HEK293 (cell line): ENCODE measurements around the gene ABI3.

Source experiments
- CTCF ChIA-PET: fragments of 350-600 bp; formaldehyde crosslinking; extraction: SDS; loops from one replicate; lab custom pipeline; 2021; ENCODE audit warnings: antibody characterized with exemption; lab: Yijun Ruan, JAX
- POLR2A ChIA-PET: fragments of 300-600 bp; formaldehyde crosslinking; extraction: SDS; loops from one replicate; lab custom pipeline; 2020; ENCODE audit warnings: antibody characterized with exemption, inconsistent platforms; lab: Yijun Ruan, JAX
- H3K27ac ChIP-seq: fragments of 200-500 bp; sonication (Bioruptor generic); 2 replicates; pipeline ENCODE4 v1.5.1; 2014; ENCODE audit warnings: low read depth, low read length, control low read depth, inconsistent platforms; ENCODE audit errors: extremely low read depth
- H3K36me3 ChIP-seq, 2 experiments: fragments of 200-500 bp in 1 of 2; sonication (Bioruptor generic) in 1 of 2; 1 replicate in 1 of 2; 2 replicates in 1 of 2; pipeline ENCODE4 v1.5.1; 2014 to 2017; ENCODE audit warnings: inconsistent platforms in 2 of 2, low read length in 2 of 2; ENCODE audit not compliant: control insufficient read depth in 2 of 2, insufficient read depth in 1 of 2
- H3K4me1 ChIP-seq: fragments of 200-500 bp; sonication (Bioruptor generic); 2 replicates; pipeline ENCODE4 v1.5.1; 2014; ENCODE audit warnings: mild to moderate bottlenecking, low read length, inconsistent platforms; ENCODE audit not compliant: control insufficient read depth, insufficient read depth
- H3K4me3 ChIP-seq: 2 replicates; pipeline ENCODE4 v1.5.1; 2011; ENCODE audit warnings: low read depth, mild to moderate bottlenecking, control low read depth, low read length, moderate library complexity
- H3K9me3 ChIP-seq: fragments of 200-500 bp; sonication (Bioruptor generic); 2 replicates; pipeline ENCODE4 v1.5.1; 2014; ENCODE audit warnings: low read depth, low read length, inconsistent platforms; ENCODE audit not compliant: control insufficient read depth, insufficient read depth
- HOXC10 ChIP-seq: sonication (generic); formaldehyde crosslinking; IDR thresholded peaks from 2 replicates; pipeline ENCODE4 v1.8.1; 2023; ENCODE audit warnings: mild to moderate bottlenecking, missing genetic modification reagents
- IKZF3 ChIP-seq: fragments of 450-650 bp; IDR thresholded peaks from 2 replicates; pipeline ENCODE4 v1.5.0; 2018; ENCODE audit warnings: missing biosample characterization, mild to moderate bottlenecking, missing genetic modification characterization, moderate library complexity
- KLF10 ChIP-seq: fragments of 450-650 bp; IDR thresholded peaks from 2 replicates; pipeline ENCODE4 v1.5.1; 2018; ENCODE audit warnings: missing biosample characterization, mild to moderate bottlenecking, missing genetic modification characterization
- OVOL3 ChIP-seq: fragments of 450-650 bp; formaldehyde crosslinking; IDR thresholded peaks from 2 replicates; pipeline ENCODE4 v1.5.1; 2016; ENCODE audit warnings: missing biosample characterization, missing genetic modification characterization
- SCRT2 ChIP-seq: fragments of 450-650 bp; formaldehyde crosslinking; IDR thresholded peaks from 2 replicates; pipeline ENCODE4 v1.5.1; 2016; ENCODE audit warnings: missing biosample characterization, missing genetic modification characterization
- ZBTB17 ChIP-seq: fragments of 450-650 bp; formaldehyde crosslinking; IDR thresholded peaks from 2 replicates; pipeline ENCODE4 v1.5.1; 2016; ENCODE audit warnings: missing biosample characterization, missing genetic modification characterization
- ZBTB44 ChIP-seq: fragments of 450-650 bp; IDR thresholded peaks from 2 replicates; pipeline ENCODE4 v1.5.1; 2018; ENCODE audit warnings: missing biosample characterization, mild to moderate bottlenecking, missing genetic modification characterization
- ZFP69B ChIP-seq: fragments of 450-650 bp; formaldehyde crosslinking; IDR thresholded peaks from 2 replicates; pipeline ENCODE4 v1.5.1; 2016; ENCODE audit warnings: missing biosample characterization, missing genetic modification characterization
- ZNF202 ChIP-seq: fragments of 450-650 bp; formaldehyde crosslinking; IDR thresholded peaks from 2 replicates; pipeline ENCODE4 v1.5.1; 2016; ENCODE audit warnings: missing biosample characterization, missing genetic modification characterization, borderline replicate concordance
- ZNF335 ChIP-seq: fragments of 450-650 bp; formaldehyde crosslinking; conservative IDR thresholded peaks from 2 replicates; pipeline ENCODE4 v1.5.1; 2016; ENCODE audit warnings: missing biosample characterization, missing genetic modification characterization
- ZNF350 ChIP-seq: fragments of 450-650 bp; formaldehyde crosslinking; IDR thresholded peaks from 2 replicates; pipeline ENCODE4 v1.5.0; 2017; ENCODE audit warnings: missing biosample characterization, mild to moderate bottlenecking, missing genetic modification characterization
- ZNF404 ChIP-seq: fragments of 450-650 bp; formaldehyde crosslinking; IDR thresholded peaks from 2 replicates; pipeline ENCODE4 v1.5.1; 2017; ENCODE audit warnings: missing biosample characterization, missing genetic modification characterization
- ZNF449 ChIP-seq: fragments of 450-650 bp; formaldehyde crosslinking; IDR thresholded peaks from 2 replicates; pipeline ENCODE4 v1.5.1; 2017; ENCODE audit warnings: missing biosample characterization, mild to moderate bottlenecking, missing genetic modification characterization, moderate library complexity
- ZNF529 ChIP-seq: fragments of 450-650 bp; formaldehyde crosslinking; IDR thresholded peaks from 2 replicates; pipeline ENCODE4 v1.5.1; 2017; ENCODE audit warnings: missing genetic modification characterization, missing biosample characterization; ENCODE audit not compliant: insufficient replicate concordance
- ZNF624 ChIP-seq: fragments of 450-650 bp; formaldehyde crosslinking; IDR thresholded peaks from 2 replicates; pipeline ENCODE4 v1.5.1; 2017; ENCODE audit warnings: missing biosample characterization, missing genetic modification characterization
- ZNF654 ChIP-seq: fragments of 450-650 bp; formaldehyde crosslinking; IDR thresholded peaks from 2 replicates; pipeline ENCODE4 v1.5.1; 2016; ENCODE audit warnings: low read depth, missing biosample characterization, missing genetic modification characterization
- ZNF777 ChIP-seq: fragments of 450-650 bp; formaldehyde crosslinking; IDR thresholded peaks from 2 replicates; pipeline ENCODE4 v1.5.1; 2017; ENCODE audit warnings: missing biosample characterization, missing genetic modification characterization, borderline replicate concordance
- ZXDB ChIP-seq: fragments of 450-650 bp; formaldehyde crosslinking; IDR thresholded peaks from 2 replicates; pipeline ENCODE4 v1.5.1; 2016; ENCODE audit warnings: missing biosample characterization, missing genetic modification characterization
- TF ChIP-seq, protein P1 (sequence below): fragments of 450-650 bp; formaldehyde crosslinking; IDR thresholded peaks from 2 replicates; pipeline ENCODE4 v1.5.1; 2016; ENCODE audit warnings: missing biosample characterization, missing genetic modification characterization
- TF ChIP-seq, protein P2 (sequence below): fragments of 450-650 bp; formaldehyde crosslinking; IDR thresholded peaks from 2 replicates; pipeline ENCODE4 v1.5.1; 2016; ENCODE audit warnings: missing biosample characterization, missing genetic modification characterization
- TF ChIP-seq, protein P3 (sequence below): fragments of 450-650 bp; formaldehyde crosslinking; IDR thresholded peaks from 2 replicates; pipeline ENCODE4 v1.5.1; 2016; ENCODE audit warnings: missing biosample characterization, missing genetic modification characterization
- TF ChIP-seq, protein P4 (sequence below): fragments of 450-650 bp; formaldehyde crosslinking; IDR thresholded peaks from 2 replicates; pipeline ENCODE4 v1.5.1; 2016; ENCODE audit warnings: missing biosample characterization, missing genetic modification characterization

ABI3 gene

DNA sequence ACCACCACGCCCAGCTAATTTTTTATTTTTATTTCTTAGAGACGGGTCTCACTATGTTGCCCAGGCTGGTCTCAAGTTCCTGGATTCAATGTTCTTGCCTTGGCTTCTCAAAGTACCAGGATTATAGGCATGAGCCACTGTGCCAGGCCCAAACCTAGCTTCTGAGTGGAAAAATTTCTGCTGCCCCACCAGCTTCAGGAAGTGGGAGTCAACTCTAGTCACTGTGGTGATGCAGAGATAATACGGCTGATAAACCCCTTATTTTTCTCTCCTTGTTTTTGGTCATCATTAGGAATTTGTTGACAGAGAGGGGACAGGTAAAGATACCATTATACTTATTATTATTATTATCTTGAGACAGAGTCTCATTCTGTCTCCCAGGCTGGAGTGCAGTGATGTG lies 47.9 kb downstream of the ABI3 start:
- TF ChIP-seq ZNF777 (tag by site-specific recombination) = no peak
- TF ChIP-seq KLF10 (tag by site-specific recombination) = no peak
- no peak for TF ChIP-seq ZNF529 (tag by site-specific recombination)
- TF ChIP-seq, protein P1, sequence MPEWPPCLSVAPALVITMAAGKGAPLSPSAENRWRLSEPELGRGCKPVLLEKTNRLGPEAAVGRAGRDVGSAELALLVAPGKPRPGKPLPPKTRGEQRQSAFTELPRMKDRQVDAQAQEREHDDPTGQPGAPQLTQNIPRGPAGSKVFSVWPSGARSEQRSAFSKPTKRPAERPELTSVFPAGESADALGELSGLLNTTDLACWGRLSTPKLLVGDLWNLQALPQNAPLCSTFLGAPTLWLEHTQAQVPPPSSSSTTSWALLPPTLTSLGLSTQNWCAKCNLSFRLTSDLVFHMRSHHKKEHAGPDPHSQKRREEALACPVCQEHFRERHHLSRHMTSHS (tag by site-specific recombination) = no peak
- TF ChIP-seq SCRT2 (tag by site-specific recombination) = no peak
- TF ChIP-seq ZNF449 (tag by site-specific recombination) = no peak
- TF ChIP-seq ZBTB44 (tag by site-specific recombination) = no peak
- no peak for TF ChIP-seq ZNF350 (tag by site-specific recombination)
- no peak for TF ChIP-seq ZNF404 (tag by site-specific recombination)
- no peak for TF ChIP-seq OVOL3 (tag by site-specific recombination)
- no peak for TF ChIP-seq ZNF624 (tag by site-specific recombination)
- TF ChIP-seq HOXC10 (CRISPR knock-in tag) = no peak
- TF ChIP-seq, protein P2, sequence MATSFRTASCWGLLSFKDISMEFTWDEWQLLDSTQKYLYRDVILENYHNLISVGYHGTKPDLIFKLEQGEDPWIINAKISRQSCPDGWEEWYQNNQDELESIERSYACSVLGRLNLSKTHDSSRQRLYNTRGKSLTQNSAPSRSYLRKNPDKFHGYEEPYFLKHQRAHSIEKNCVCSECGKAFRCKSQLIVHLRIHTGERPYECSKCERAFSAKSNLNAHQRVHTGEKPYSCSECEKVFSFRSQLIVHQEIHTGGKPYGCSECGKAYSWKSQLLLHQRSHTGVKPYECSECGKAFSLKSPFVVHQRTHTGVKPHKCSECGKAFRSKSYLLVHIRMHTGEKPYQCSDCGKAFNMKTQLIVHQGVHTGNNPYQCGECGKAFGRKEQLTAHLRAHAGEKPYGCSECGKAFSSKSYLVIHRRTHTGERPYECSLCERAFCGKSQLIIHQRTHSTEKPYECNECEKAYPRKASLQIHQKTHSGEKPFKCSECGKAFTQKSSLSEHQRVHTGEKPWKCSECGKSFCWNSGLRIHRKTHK = no peak
- no peak for TF ChIP-seq ZFP69B
- TF ChIP-seq, protein P3, sequence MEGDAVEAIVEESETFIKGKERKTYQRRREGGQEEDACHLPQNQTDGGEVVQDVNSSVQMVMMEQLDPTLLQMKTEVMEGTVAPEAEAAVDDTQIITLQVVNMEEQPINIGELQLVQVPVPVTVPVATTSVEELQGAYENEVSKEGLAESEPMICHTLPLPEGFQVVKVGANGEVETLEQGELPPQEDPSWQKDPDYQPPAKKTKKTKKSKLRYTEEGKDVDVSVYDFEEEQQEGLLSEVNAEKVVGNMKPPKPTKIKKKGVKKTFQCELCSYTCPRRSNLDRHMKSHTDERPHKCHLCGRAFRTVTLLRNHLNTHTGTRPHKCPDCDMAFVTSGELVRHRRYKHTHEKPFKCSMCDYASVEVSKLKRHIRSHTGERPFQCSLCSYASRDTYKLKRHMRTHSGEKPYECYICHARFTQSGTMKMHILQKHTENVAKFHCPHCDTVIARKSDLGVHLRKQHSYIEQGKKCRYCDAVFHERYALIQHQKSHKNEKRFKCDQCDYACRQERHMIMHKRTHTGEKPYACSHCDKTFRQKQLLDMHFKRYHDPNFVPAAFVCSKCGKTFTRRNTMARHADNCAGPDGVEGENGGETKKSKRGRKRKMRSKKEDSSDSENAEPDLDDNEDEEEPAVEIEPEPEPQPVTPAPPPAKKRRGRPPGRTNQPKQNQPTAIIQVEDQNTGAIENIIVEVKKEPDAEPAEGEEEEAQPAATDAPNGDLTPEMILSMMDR = no peak
- TF ChIP-seq ZNF335 (tag by site-specific recombination) = no peak
- no peak for TF ChIP-seq ZNF654
- no peak for TF ChIP-seq IKZF3 (tag by site-specific recombination)
- CTCF ChIA-PET = interaction anchor here (1.0 kb wide), 1 partner anchor 32 kb away, joined by 6 read pairs; no protein-coding TSS in a partner anchor
- no peaks in the 10 kb centered on the region for H3K9me3 ChIP-seq
- no peaks in the 10 kb centered on the region for H3K36me3 ChIP-seq
- peaks cover 4% of the 10 kb centered on the region; the same call in 1 of the 2 replicates for H3K4me1 ChIP-seq
- POLR2A ChIA-PET = no interaction called here
- H3K4me3 ChIP-seq = no peak overlapping the region
- no peak overlapping the region for H3K27ac ChIP-seq

- ChIA-PET CTCF (interaction anchor here (1.0 to 1.7 kb wide), 2 partner anchors 17 to 31 kb away, joined by 4 read pairs; no protein-coding TSS in a partner anchor), POLR2A (interaction anchor here (1.0 to 1.7 kb wide), 4 partner anchors 29 to 159 kb away, joined by 3 to 5 read pairs (median 4); partner anchors contain the start of gene PHOSPHO1)
- peak overlapping the region; percentile 44 for H3K4me3 ChIP-seq
- no peaks in the 10 kb centered on the region for H3K36me3 ChIP-seq
- peaks cover 4% of the 10 kb centered on the region; the same call in 1 of the 2 replicates for H3K4me1 ChIP-seq
- peak overlapping the region; percentile 63; the same call in 1 of the 2 replicates for H3K27ac ChIP-seq
- H3K9me3 ChIP-seq = no peaks in the 10 kb centered on the region
- TF ChIP-seq ZXDB (tag by site-specific recombination) = 0 out of 2 replicates have a peak, but pooled peaks have one; percentile 15
- TF ChIP-seq ZBTB17 (tag by site-specific recombination) = peak; percentile 99
- TF ChIP-seq, protein P4, sequence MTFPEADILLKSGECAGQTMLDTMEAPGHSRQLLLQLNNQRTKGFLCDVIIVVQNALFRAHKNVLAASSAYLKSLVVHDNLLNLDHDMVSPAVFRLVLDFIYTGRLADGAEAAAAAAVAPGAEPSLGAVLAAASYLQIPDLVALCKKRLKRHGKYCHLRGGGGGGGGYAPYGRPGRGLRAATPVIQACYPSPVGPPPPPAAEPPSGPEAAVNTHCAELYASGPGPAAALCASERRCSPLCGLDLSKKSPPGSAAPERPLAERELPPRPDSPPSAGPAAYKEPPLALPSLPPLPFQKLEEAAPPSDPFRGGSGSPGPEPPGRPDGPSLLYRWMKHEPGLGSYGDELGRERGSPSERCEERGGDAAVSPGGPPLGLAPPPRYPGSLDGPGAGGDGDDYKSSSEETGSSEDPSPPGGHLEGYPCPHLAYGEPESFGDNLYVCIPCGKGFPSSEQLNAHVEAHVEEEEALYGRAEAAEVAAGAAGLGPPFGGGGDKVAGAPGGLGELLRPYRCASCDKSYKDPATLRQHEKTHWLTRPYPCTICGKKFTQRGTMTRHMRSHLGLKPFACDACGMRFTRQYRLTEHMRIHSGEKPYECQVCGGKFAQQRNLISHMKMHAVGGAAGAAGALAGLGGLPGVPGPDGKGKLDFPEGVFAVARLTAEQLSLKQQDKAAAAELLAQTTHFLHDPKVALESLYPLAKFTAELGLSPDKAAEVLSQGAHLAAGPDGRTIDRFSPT (tag by site-specific recombination) = no peak
- TF ChIP-seq ZNF202 = no peak
Observed at GRCh38 chr17:49259663-49260010, 49.1 kb downstream of the ABI3 start.
